H1 (cell line): Measurements from ENCODE around the gene SVEP1. TPM values are rescaled to one million over a fixed set of nuclear protein-coding genes. Genes with fewer than 3 reads are reported as not detected.
A peak's percentile ranks its signal among the peaks of the same experiment; 100 is the strongest.

Experiments used
- CTCF ChIA-PET: fragments of 300-600 bp; sonication (Branson Sonifier 250); formaldehyde crosslinking; loops from one replicate; lab custom pipeline; 2021; ENCODE audit not compliant: partially characterized antibody; lab: Charles Lee
- POLR2A ChIA-PET: fragments of 300-600 bp; sonication (Branson Sonifier 250); formaldehyde crosslinking; loops from one replicate; lab custom pipeline; 2021; ENCODE audit warnings: inconsistent platforms; ENCODE audit not compliant: partially characterized antibody; lab: Charles Lee
- DNase-seq, 2 experiments: peaks; one replicate each; pipeline versions ENCODE4 v3.0.0 to v3.0.0-alpha.2; 2010 to 2022; ENCODE audit warnings: low spot score in 2 of 2, low read depth in 1 of 2, mixed read lengths in 1 of 2
- FAIRE-seq: peaks from 2 replicates; lab custom pipeline; 2011; peaks lifted over from hg19 to GRCh38; lab: Jason Lieb, UNC
- H2AFZ ChIP-seq: 2 replicates; pipeline ENCODE4 v1.8.1; 2012; ENCODE audit warnings: low read length, inconsistent platforms
- H2AK5ac ChIP-seq: 2 replicates; pipeline ENCODE4 v1.6.1; 2013; ENCODE audit warnings: low read depth, low read length
- H2BK120ac ChIP-seq: replicated peaks from 2 replicates; pipeline ENCODE3; 2013; ENCODE audit warnings: low read depth, low read length, inconsistent platforms
- H2BK12ac ChIP-seq: 2 replicates; pipeline ENCODE4 v1.6.1; 2013; ENCODE audit warnings: low read depth, low read length
- H2BK15ac ChIP-seq: 2 replicates; pipeline ENCODE4 v1.6.1; 2013; ENCODE audit warnings: low read length
- H2BK20ac ChIP-seq: 2 replicates; pipeline ENCODE4 v1.6.1; 2013; ENCODE audit warnings: low read length
- H2BK5ac ChIP-seq: 2 replicates; pipeline ENCODE4 v1.6.1; 2013; ENCODE audit warnings: low read depth, low read length
- H3K14ac ChIP-seq: 2 replicates; pipeline ENCODE4 v1.6.1; 2013; ENCODE audit warnings: inconsistent platforms; ENCODE audit not compliant: insufficient read length
- H3K18ac ChIP-seq: 2 replicates; pipeline ENCODE4 v1.6.1; 2013; ENCODE audit warnings: low read length; ENCODE audit errors: extremely low read depth
- H3K23ac ChIP-seq: 2 replicates; pipeline ENCODE4 v1.6.1; 2013; ENCODE audit warnings: inconsistent platforms; ENCODE audit not compliant: insufficient read length
- H3K23me2 ChIP-seq: 2 replicates; pipeline ENCODE4 v1.6.1; 2013; ENCODE audit warnings: low read depth, low read length
- H3K27ac ChIP-seq: 2 replicates; pipeline ENCODE4 v1.6.1; 2011; ENCODE audit warnings: low read depth, low read length, inconsistent platforms
- H3K27me3 ChIP-seq, 4 experiments: replicated peaks in 1 of 4; 1 replicate in 1 of 4; 2 replicates in 3 of 4; pipeline versions ENCODE4 v1.6.1 to v1.8.1; 2011 to 2013; ENCODE audit warnings: low read length in 3 of 4, mild to moderate bottlenecking in 3 of 4, inconsistent platforms in 2 of 4, mixed read lengths in 2 of 4, moderate library complexity in 1 of 4; ENCODE audit not compliant: control insufficient read depth in 3 of 4, insufficient read depth in 3 of 4; ENCODE audit errors: extremely low read depth in 1 of 4
- H3K36me3 ChIP-seq, 4 experiments: 2 replicates each; pipeline versions ENCODE4 v1.6.1 to v1.8.1; 2011 to 2013; ENCODE audit warnings: mild to moderate bottlenecking in 4 of 4, low read length in 3 of 4, moderate library complexity in 2 of 4, control low read depth in 1 of 4, inconsistent platforms in 1 of 4; ENCODE audit not compliant: insufficient read depth in 4 of 4, control insufficient read depth in 2 of 4
- H3K4ac ChIP-seq: replicated peaks from 2 replicates; pipeline ENCODE3; 2013; ENCODE audit warnings: low read length, low read depth, mixed read lengths, inconsistent platforms; ENCODE audit not compliant: insufficient read length
- H3K4me1 ChIP-seq, 4 experiments: replicated peaks in 1 of 4; 1 replicate in 1 of 4; 2 replicates in 3 of 4; pipeline versions ENCODE4 v1.6.1 to v1.8.1; 2011 to 2013; ENCODE audit warnings: low read length in 3 of 4, inconsistent platforms in 2 of 4, mixed read lengths in 1 of 4; ENCODE audit not compliant: insufficient read depth in 4 of 4, control insufficient read depth in 3 of 4
- H3K4me2 ChIP-seq, 2 experiments: 2 replicates each; pipeline versions ENCODE4 v1.6.1 to v1.8.1; 2011 to 2013; ENCODE audit warnings: low read depth in 2 of 2, low read length in 2 of 2, control low read depth in 1 of 2, inconsistent platforms in 1 of 2, mild to moderate bottlenecking in 1 of 2; ENCODE audit not compliant: insufficient read depth in 1 of 2
- H3K4me3 ChIP-seq, 4 experiments: fragments of 200-600, 300-600 bp in 1 of 4; sonication (generic), shearing (Covaris generic), sonication (Bioruptor Twin) in 1 of 4; 2 replicates each; pipeline versions ENCODE4 v1.5.1 to v1.8.1; 2011 to 2016; ENCODE audit warnings: low read length in 4 of 4, low read depth in 3 of 4, control low read depth in 2 of 4, inconsistent platforms in 2 of 4, mild to moderate bottlenecking in 2 of 4, mixed read lengths in 1 of 4, moderate library complexity in 1 of 4; ENCODE audit not compliant: insufficient read depth in 2 of 4; ENCODE audit errors: extremely low read depth in 1 of 4
- H3K56ac ChIP-seq: replicated peaks from 2 replicates; pipeline ENCODE3; 2013; ENCODE audit warnings: low read depth, mild to moderate bottlenecking, mixed read lengths, low read length, inconsistent platforms; ENCODE audit not compliant: insufficient read length
- H3K79me1 ChIP-seq: 2 replicates; pipeline ENCODE4 v1.6.1; 2013; ENCODE audit warnings: low read depth, low read length, control low read depth
- H3K79me2 ChIP-seq, 2 experiments: 2 replicates each; pipeline versions ENCODE4 v1.6.1 to v1.8.1; 2012 to 2013; ENCODE audit warnings: low read length in 2 of 2, mild to moderate bottlenecking in 2 of 2, inconsistent platforms in 1 of 2; ENCODE audit not compliant: insufficient read depth in 2 of 2, control insufficient read depth in 1 of 2
- H3K9ac ChIP-seq, 4 experiments: replicated peaks in 1 of 4; 1 replicate in 1 of 4; 2 replicates in 3 of 4; pipeline versions ENCODE4 v1.6.1 to v1.8.1; 2011 to 2013; ENCODE audit warnings: low read depth in 3 of 4, low read length in 3 of 4, control low read depth in 2 of 4, mild to moderate bottlenecking in 2 of 4, moderate library complexity in 2 of 4, inconsistent platforms in 1 of 4; ENCODE audit errors: extremely low read depth in 1 of 4
- H3K9me3 ChIP-seq, 2 experiments: 2 replicates each; pipeline versions ENCODE4 v1.6.1 to v1.8.1; 2012 to 2013; ENCODE audit warnings: mild to moderate bottlenecking in 2 of 2, moderate library complexity in 2 of 2, control low read depth in 1 of 2, inconsistent platforms in 1 of 2, low read depth in 1 of 2, low read length in 1 of 2, mixed read lengths in 1 of 2; ENCODE audit not compliant: insufficient read depth in 2 of 2
- H4K20me1 ChIP-seq, 2 experiments: replicated peaks in 1 of 2; 2 replicates each; pipeline versions ENCODE3 to v1.8.1; 2011 to 2013; ENCODE audit warnings: inconsistent platforms in 2 of 2, low read length in 2 of 2, mild to moderate bottlenecking in 1 of 2; ENCODE audit not compliant: insufficient read depth in 2 of 2, control insufficient read depth in 1 of 2
- H4K5ac ChIP-seq: 2 replicates; pipeline ENCODE4 v1.6.1; 2013; ENCODE audit warnings: low read length, low read depth, mixed read lengths, inconsistent platforms; ENCODE audit not compliant: insufficient read length
- H4K8ac ChIP-seq: 2 replicates; pipeline ENCODE4 v1.8.0; 2013; ENCODE audit warnings: mild to moderate bottlenecking, moderate library complexity, low read length, inconsistent platforms; ENCODE audit not compliant: insufficient read depth; ENCODE audit errors: extremely low read depth
- H4K91ac ChIP-seq: replicated peaks from 2 replicates; pipeline ENCODE3; 2013; ENCODE audit warnings: low read length, mixed read lengths, inconsistent platforms; ENCODE audit not compliant: insufficient read length
- ATF2 ChIP-seq: IDR thresholded peaks from 2 replicates; pipeline ENCODE4 v1.6.1; 2012; ENCODE audit warnings: low read length, inconsistent platforms
- EP300 ChIP-seq, 2 experiments: IDR thresholded peaks; 1 replicate in 1 of 2; 2 replicates in 1 of 2; pipeline ENCODE4 v1.6.1; 2011 to 2012; ENCODE audit warnings: low read depth in 2 of 2, low read length in 2 of 2, mild to moderate bottlenecking in 2 of 2, borderline replicate concordance in 1 of 2, inconsistent platforms in 1 of 2, moderate library complexity in 1 of 2
- EZH2 ChIP-seq: fragments of 200-600 bp; sonication (generic); IDR thresholded peaks from 2 replicates; pipeline ENCODE4 v1.7.1; 2012; ENCODE audit warnings: low read depth, mild to moderate bottlenecking, moderate library complexity, low read length, inconsistent platforms; ENCODE audit not compliant: severe bottlenecking
- KDM1A ChIP-seq: fragments of 200-600, 300-600 bp; sonication (generic); IDR thresholded peaks from 2 replicates; pipeline ENCODE4 v1.7.1; 2016; ENCODE audit warnings: mild to moderate bottlenecking, low read length, borderline replicate concordance
- TCF12 ChIP-seq: IDR thresholded peaks from 2 replicates; pipeline ENCODE4 v1.6.1; 2011; ENCODE audit warnings: low read depth, mild to moderate bottlenecking, low read length
- WGBS, 2 experiments: shearing (Covaris generic) in 1 of 2; methylation state at CpG; one replicate each; pipeline versions ENCODE4 v1.1.6 to v1.1.7; 2013 to 2015; ENCODE audit warnings: low lambda C conversion rate in 2 of 2, mixed read lengths in 2 of 2, inconsistent platforms in 1 of 2, low coverage in 1 of 2, missing lambda C conversion rate in 1 of 2; ENCODE audit not compliant: insufficient replicate concordance in 2 of 2, insufficient coverage in 1 of 2, insufficient read length in 1 of 2; ENCODE audit errors: extremely low coverage in 1 of 2, missing lambda C conversion rate in 1 of 2; 5-methylcytosine and 5-hydroxymethylcytosine counted together
- polyA plus RNA-seq, 7 experiments: library from polyadenylated mRNA; depleted of rRNA in 3 of 7; stranded (reverse) in 5 of 7; unstranded in 2 of 7; fragments of >200 nt in 5 of 7; fragments of 200-250 nt in 2 of 7; gene quantifications; 1 replicate in 5 of 7; 2 replicates in 1 of 7; 4 replicates in 1 of 7; pipeline versions ENCODE4 v1.2.1 to v1.2.3, GENCODE V29; 2011 to 2013; ENCODE audit warnings: missing spikeins in 2 of 7, mixed read lengths in 2 of 7
- total RNA-seq: library from RNA; stranded (reverse); fragmentation: NEBNext Ultra II Directional; extraction: Animal tissue kit (Norgen Biotek cat#: 25700); gene quantifications from 2 replicates; pipeline ENCODE4 v1.2.1, GENCODE V29; 2021

The SVEP1 gene
- total and polyA plus RNA-seq, 2 of the 8 experiments (the other 6 are each of a cell fraction or from before 2014, with no cell fraction given): 0.11 to 0.37 TPM

GRCh38 chr9:110601098-110601497 is 21.6 kb upstream of the SVEP1 start:
- peak overlapping the region in 1 of 2 experiments; percentile 34; a peak in 1 of 4 replicates for H3K4me2 ChIP-seq
- H2AFZ ChIP-seq: peak overlapping the region; percentile 93; the same call in 1 of the 2 replicates
- no peak for TF ChIP-seq ATF2
- peak; percentile 71; the same call in 1 of the 2 replicates for TF ChIP-seq TCF12
- no peak for TF ChIP-seq EP300 (IDR thresholded peaks at IDR 0.05; ENCODE audit: borderline replicate concordance in 1 of 2, low read depth in 2 of 2, low read length in 2 of 2)
- TF ChIP-seq EZH2: no peak
- TF ChIP-seq KDM1A: no peak
- H3K4me1 ChIP-seq: peaks cover 0 to 6% (median 0%) of the 10 kb centered on the region in 4 experiments; a peak in 4 of 7 replicates
- no peak overlapping the region for H2BK12ac ChIP-seq
- H3K79me2 ChIP-seq: no peaks in the 10 kb centered on the region
- H2BK20ac ChIP-seq: no peak overlapping the region
- POLR2A ChIA-PET: interaction anchor here (0.6 kb wide), 3 partner anchors 28 to 1637 kb away, joined by 3 read pairs; no protein-coding TSS in a partner anchor
- H3K23ac ChIP-seq: no peak overlapping the region
- no peaks in the 10 kb centered on the region for H3K23me2 ChIP-seq
- H3K9ac ChIP-seq: no peak overlapping the region
- H3K56ac ChIP-seq: no peak overlapping the region
- no peak overlapping the region for H4K8ac ChIP-seq
- no peaks in the 10 kb centered on the region for H3K36me3 ChIP-seq
- no peak overlapping the region for H3K4me3 ChIP-seq
- H3K27ac ChIP-seq: no peak overlapping the region
- no peak overlapping the region for H3K4ac ChIP-seq
- no peak overlapping the region for H3K18ac ChIP-seq
- no peak overlapping the region for H2BK15ac ChIP-seq
- H3K27me3 ChIP-seq: no peaks in the 10 kb centered on the region
- CTCF ChIA-PET: no interaction called here
- H4K91ac ChIP-seq: no peak overlapping the region
- no peak overlapping the region for H2AK5ac ChIP-seq
- WGBS, 2 experiments: 73% methylated on average over 4 of the region's 4 CpGs; no CpG with 5 or more reads in 1 of the 2 experiments
- H3K79me1 ChIP-seq: no peaks in the 10 kb centered on the region
- H3K9me3 ChIP-seq: peaks cover 0 to 3% of the 10 kb centered on the region in 2 experiments; a peak in 1 of 4 replicates
- H4K5ac ChIP-seq: no peak overlapping the region
- FAIRE-seq (no peak), DNase-seq (no peak)
- no peak overlapping the region for H2BK120ac ChIP-seq
- H3K14ac ChIP-seq: no peak overlapping the region
- H2BK5ac ChIP-seq: no peak overlapping the region
- no peaks in the 10 kb centered on the region for H4K20me1 ChIP-seq
